Left renal pelvis (tissue), 4 donors: ENCODE measurements around the gene ZRANB3. TPM values are rescaled to one million over a fixed set of nuclear protein-coding genes. Genes with fewer than 3 reads are reported as not detected.
"Not testable (repeated sequence)": the region's sequence is repeated elsewhere in the genome, so short reads cannot be mapped to it uniquely, and the experiment has no call there.

Experiments
- DNase-seq, 4 donors: peaks; one replicate each; pipeline ENCODE4 v3.0.0-alpha.2; 2013; ENCODE audit warnings: low read depth in 4 of 4, low spot score in 3 of 4
- polyA plus RNA-seq, 4 donors: library from polyadenylated mRNA; unstranded; fragments of 120-200 nt; gene quantifications; one replicate each; pipeline ENCODE4 v1.2.1, GENCODE V29; 2013; ENCODE audit not compliant: insufficient read length in 4 of 4

Gene ZRANB3
- 10 to 100 TPM in 1 of 4 donors, 1 to 10 TPM in 3; 6.8 to 11.2 (median 9.0) TPM for polyA plus RNA-seq

GRCh38 chr2:135530313-135531230 is at the start of gene ZRANB3:
TSS of gene ZRANB3 (minus strand) at chr2:135531218.
- DNase-seq: peak; percentile 93 to 97 (median 94)

DNA sequence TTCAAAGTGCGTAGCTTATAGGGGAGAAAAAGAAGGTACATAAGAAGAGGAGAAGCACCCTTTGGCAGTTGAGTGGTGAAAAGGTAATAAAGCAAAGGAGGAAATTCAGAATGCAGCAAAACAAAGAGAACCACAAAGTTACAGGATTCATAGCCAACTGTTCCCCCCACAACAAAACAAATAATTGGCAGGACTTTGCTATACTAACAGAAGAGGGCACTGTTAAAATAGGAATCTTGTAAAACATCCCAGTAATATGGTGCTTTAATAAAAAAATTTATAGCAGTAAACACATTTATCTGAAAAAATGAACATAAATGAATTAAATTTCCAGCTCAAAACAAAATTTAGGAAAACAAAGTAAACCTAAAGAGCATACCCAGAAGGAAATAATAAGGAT is 42.6 kb upstream of the ZRANB3 start:
- DNase-seq: no peak

DNA sequence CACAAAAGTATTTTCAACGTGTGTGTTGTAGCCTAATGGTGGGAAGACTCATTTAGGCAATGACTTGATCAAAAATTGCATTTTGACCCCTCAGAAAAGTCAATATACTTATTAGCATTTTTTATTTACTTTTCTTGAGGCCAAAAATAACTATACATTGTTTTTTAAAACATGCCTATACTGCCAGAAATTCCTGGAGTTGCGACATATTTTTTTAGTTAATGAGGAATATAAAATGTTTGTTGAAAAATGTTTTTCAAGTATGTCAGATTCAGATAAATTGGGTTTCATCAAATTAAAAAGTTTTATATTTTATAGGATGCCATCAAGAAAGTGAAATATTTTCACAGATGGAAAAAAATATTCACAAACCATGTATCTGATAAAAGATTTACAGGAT is 39.9 kb upstream of the ZRANB3 start:
- no peak for DNase-seq

DNA sequence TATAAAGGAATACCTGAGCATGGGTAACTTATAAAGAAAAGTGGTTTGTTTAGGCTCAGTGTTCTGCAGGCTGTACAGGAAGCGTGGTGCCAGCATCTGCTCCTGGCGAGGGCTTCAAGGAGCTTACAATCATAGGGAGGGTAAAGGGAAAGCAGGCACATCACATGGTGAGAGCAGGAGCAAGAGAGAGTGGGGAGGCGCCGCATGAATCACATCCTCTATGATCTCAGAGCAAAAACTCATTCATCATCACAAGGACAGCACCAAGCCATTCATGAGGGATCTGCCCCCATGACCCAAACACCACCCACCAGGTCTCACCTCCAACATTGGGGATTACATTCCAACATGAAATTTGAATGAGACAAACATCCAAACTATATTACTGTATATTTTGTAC is 32.8 kb upstream of the ZRANB3 start:
- no peak for DNase-seq

- DNase-seq: no peak
Measured at GRCh38 chr2:135561925-135562324, 30.9 kb upstream of the ZRANB3 start.

DNA sequence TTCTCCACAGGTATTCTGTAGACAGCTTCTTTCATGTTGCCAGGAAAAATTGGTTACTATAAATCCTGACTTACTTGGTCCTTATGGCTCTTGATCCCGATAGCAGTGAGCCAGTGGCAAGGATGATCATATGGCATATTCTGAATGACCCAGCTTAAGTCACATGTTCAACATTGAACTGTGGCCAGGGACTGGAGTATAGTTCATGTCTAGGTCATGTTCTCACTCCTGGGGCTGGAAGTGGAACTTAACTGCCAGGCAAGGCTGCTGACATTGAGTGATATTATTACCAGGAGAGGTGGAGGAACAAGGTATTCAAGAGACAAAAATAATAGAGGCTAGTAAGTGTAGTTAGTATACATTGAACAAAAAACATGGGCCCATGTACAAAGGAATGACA is 26.5 kb upstream of the ZRANB3 start:
- no peak for DNase-seq

DNA sequence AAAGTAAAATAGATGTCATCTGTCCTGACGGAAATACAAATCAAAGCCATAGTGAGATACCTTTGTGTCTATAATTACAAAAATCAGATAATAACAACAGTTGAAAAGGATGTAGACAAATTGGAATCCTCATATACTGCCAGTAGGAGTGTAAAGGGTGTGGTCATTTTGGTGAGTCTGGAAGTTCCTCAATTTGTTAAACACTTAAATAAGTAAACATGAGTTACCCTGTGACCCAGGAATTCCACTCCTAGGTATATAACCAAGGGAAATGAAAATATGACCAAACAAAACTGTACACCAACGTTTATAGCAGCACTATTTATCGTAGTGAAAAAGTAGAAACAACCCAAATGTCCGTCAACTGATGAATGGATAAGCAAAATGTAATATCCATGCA is 24.3 kb upstream of the ZRANB3 start:
- DNase-seq: no peak

DNA sequence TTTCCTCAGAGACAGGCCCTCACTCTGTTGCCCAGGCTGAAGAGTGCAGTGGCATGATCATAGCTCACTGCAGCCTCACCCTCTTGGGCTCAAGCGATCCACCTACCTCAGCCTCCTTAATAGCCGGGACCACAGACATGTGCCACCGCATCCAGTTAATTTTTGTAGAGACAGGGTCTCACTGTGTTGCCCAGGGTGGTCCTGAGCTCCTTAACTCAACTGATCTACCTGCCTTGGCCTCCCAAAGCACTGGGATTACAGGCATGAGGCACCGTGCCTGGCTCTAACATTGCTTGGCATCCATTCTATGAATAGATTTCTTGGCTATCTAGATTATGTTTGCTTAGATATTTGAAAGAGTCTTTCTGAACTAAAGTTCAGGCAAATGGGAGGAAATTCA is 21.9 kb upstream of the ZRANB3 start:
- no peak for DNase-seq

GRCh38 chr2:135551356-135551755 is 20.3 kb upstream of the ZRANB3 start:
- DNase-seq: no peak

- no peak for DNase-seq
Measured at GRCh38 chr2:135547311-135547710, 16.3 kb upstream of the ZRANB3 start.

GRCh38 chr2:135546436-135546835 is 15.4 kb upstream of the ZRANB3 start:
- no peak for DNase-seq

GRCh38 chr2:135533545-135533944 is 2.5 kb upstream of the ZRANB3 start:
- DNase-seq: not testable (repeated sequence)

GRCh38 chr2:135532581-135532980 is 1.6 kb upstream of the ZRANB3 start:
- DNase-seq: no peak

- peak; percentile 100 for DNase-seq
Measured at GRCh38 chr2:135531231-135532197, 496 bp upstream of the ZRANB3 start, which contains the start of gene R3HDM1. TSS of gene R3HDM1 (plus strand) at chr2:135531484. CDS start at chr2:135604846, 73,362 bp downstream.

- no peak for DNase-seq
Measured at GRCh38 chr2:135528006-135528405, 3.0 kb downstream of the ZRANB3 start.

DNA sequence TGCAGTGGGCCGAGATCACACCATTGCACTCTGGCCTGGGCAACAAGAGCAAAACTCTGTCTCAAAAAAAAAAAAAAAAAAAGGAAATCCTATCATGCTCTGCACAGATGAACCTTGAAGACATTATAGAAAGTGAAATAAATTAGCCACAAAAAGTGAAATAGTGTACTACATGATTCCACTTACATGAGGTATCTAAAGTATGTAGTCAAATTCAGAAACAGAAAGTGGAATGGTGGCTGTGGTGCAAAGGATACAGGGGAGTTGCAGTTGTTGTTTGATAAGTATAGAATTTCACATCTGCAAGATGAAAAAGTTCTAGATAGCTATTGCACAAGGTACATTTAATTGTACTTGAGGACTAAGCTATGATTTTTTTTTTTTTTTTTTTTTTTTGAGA is 5.2 kb downstream of the ZRANB3 start:
- DNase-seq: no peak

DNA sequence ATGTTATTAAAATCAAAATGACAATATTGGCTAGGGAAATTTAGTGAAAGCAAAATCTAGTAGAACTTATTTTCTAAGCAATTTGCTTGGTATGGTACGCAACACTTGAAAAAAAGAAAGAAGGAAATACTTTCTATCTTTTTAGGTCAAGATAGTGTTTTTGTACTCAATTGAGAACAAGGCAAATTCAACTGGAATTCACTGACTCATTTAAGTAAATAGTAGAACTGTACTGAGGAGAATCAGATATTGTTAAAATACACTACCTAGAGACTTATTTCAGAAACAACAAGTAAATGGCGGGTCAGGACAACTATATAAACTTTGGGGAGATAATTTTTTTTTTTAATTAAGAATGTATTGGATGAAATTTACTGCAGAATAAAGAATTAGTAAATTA is 18.9 kb downstream of the ZRANB3 start:
- no peak for DNase-seq

- no peak for DNase-seq
Measured at GRCh38 chr2:135510577-135510976, 20.4 kb downstream of the ZRANB3 start.

DNA sequence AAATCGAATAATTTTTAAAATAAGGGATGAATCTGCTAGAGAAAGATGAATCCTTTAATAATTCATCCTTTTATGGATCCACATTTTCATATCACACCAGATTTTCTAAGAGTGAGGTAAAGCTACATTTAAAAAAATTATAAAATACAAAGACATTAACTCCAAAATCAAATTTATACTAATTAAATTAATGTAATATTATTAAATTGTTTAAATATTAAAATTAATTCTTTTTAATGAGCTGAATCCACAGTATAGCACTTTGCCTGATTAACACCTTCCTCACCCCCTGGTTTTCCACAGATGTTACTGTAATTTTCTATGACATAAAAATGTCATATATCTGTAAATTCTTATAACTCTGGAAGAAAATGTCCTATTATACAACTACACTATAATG is 26.2 kb downstream of the ZRANB3 start:
- DNase-seq: no peak

DNA sequence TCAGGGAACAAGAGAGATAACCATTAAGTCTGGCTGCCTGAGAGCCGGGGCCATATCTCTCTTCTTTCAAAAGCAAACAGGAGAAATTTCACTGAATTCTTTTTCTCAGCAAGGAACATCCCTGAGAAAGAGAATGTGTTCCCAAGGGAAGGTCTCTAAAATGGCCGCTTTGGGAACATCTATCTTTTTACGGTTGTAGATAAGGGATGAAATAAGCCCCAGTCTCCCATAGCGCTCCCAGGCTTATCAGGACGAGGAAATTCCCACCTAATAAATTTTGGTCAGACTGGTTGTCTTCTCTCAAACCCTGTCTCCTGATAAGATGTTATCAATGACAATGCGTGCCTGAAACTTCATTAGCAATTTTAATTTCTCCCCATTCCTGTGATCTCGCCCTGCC is 32.4 kb downstream of the ZRANB3 start:
- not testable (repeated sequence) for DNase-seq

DNA sequence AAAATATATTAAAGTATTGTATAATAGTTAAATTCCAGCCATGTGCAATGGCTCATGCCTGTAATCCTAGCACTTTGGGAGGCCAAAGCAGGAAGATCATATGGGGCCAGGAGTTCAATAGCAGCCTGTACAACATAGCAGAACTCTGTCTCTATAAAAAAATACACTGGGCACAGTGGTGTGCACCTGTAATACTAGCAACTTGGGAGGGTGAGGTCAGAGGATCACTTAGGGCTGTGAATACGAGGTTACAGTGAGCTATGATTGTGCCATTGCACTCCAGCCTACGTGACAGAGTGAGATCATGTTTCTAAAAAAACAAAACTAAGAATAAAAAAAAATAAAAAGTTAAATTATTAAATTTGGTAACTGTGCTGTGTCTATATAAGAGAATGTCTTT is 36.1 kb downstream of the ZRANB3 start:
- DNase-seq: no peak
